Heart left ventricle (tissue), 16 donors: ENCODE data around the gene LRBA. TPM values are rescaled to one million over a fixed set of nuclear protein-coding genes. Genes with fewer than 3 reads are reported as not detected.

ENCODE experiments used
- ATAC-seq, 4 donors: fragments of 200-7000 bp; cut with Tn5 transposase; one replicate each; pipeline ENCODE4 v1.9.1; 2020 to 2022; ENCODE audit warnings: moderate library complexity in 4 of 4, mild to moderate bottlenecking in 3 of 4, moderate number of reproducible peaks in 1 of 4
- DNase-seq, 5 donors: peaks; one replicate each; pipeline ENCODE4 v3.0.0-alpha.2; 2020
- H3K27ac ChIP-seq, 12 donors: fragments of 200-600 bp; sonication (generic) in 4 of 12; one replicate each; pipeline versions ENCODE4 v1.5.0 to v1.8.0; 2016 to 2022; ENCODE audit warnings: mild to moderate bottlenecking in 2 of 12
- H3K27me3 ChIP-seq, 9 donors: fragments of 200-600 bp; sonication (generic) in 2 of 9; one replicate each; pipeline versions ENCODE4 v1.5.1 to v1.8.0; 2016 to 2022; ENCODE audit warnings: mild to moderate bottlenecking in 3 of 9
- H3K36me3 ChIP-seq, 9 donors: fragments of 200-600 bp; sonication (generic) in 2 of 9; one replicate each; pipeline versions ENCODE4 v1.5.0 to v1.8.0; 2018 to 2022; ENCODE audit warnings: mild to moderate bottlenecking in 2 of 9
- H3K4me1 ChIP-seq, 12 donors: fragments of 200-600 bp; sonication (generic) in 4 of 12; one replicate each; pipeline versions ENCODE4 v1.5.0 to v1.8.0; 2016 to 2022; ENCODE audit warnings: mild to moderate bottlenecking in 3 of 12
- H3K4me3 ChIP-seq, 12 donors: fragments of 200-600 bp; sonication (generic) in 4 of 12; one replicate each; pipeline versions ENCODE4 v1.5.0 to v1.8.0; 2017 to 2022; ENCODE audit warnings: mild to moderate bottlenecking in 9 of 12, moderate library complexity in 4 of 12
- H3K9me3 ChIP-seq, 12 donors: fragments of 200-600 bp; sonication (generic) in 4 of 12; one replicate each; pipeline versions ENCODE4 v1.5.0 to v1.8.0; 2016 to 2022; ENCODE audit warnings: mild to moderate bottlenecking in 1 of 12
- POLR2A ChIP-seq, 2 donors: fragments of 450-650 bp; IDR thresholded peaks; one replicate each; pipeline ENCODE4 v1.6.1; 2017; ENCODE audit warnings: antibody characterized with exemption in 2 of 2, mild to moderate bottlenecking in 2 of 2, moderate library complexity in 2 of 2
- WGBS, 4 donors: extraction: QIAGEN DNeasy Blood & Tissue Kit in 2 of 4; methylation state at CpG; one replicate each; pipeline versions ENCODE4 v1.1.5 to v1.1.7; 2013 to 2018; 5-methylcytosine and 5-hydroxymethylcytosine counted together
- intact Hi-C, 10 donors: fragments of 100-400 bp; cut with DNase I; formaldehyde crosslinking; loops; one replicate each; pipeline versions ENCODE4 v1.11.1 to v1.14.2; 2022
- polyA plus RNA-seq, 2 donors: library from polyadenylated mRNA; stranded (reverse); fragments of 200-250 nt; gene quantifications; one replicate each; pipeline ENCODE4 v1.2.3, GENCODE V29; 2013
- total RNA-seq, 9 donors: library from RNA; depleted of rRNA in 2 of 9; stranded (reverse); fragments of >200 nt in 2 of 9; fragmentation: NEBNext Ultra II Directional in 3 of 9; extraction: Animal tissue kit (Norgen Biotek cat#: 25700) in 3 of 9; gene quantifications; one replicate each; pipeline versions ENCODE4 v1.1.0 to v1.2.4, GENCODE V29; 2016 to 2023
- TF ChIP-seq, protein P1 (sequence below), 12 donors: fragments of 200-600 bp; sonication (generic) in 4 of 12; IDR thresholded peaks; one replicate each; pipeline versions ENCODE4 v1.5.0 to v1.8.0; 2018 to 2022; ENCODE audit warnings: antibody characterized with exemption in 12 of 12, mild to moderate bottlenecking in 5 of 12
- donor health status: ischemic (EF 13 %, LVEDD 7.1; RV severe dilation, severe dysfunction).
- donor health status: healthy with polysubstance abuse.
- donor health status: DM: no; HTN: yes; CAD: no.
- donor health status: DM: no; HTN: no; CAD: no.
- donor health status: ischemic (EF 25% LVEDD 6.9; RV normal size, moderate dysfunction).
- donor health status: ischemic (EF 25% LVEDD 5.7; RV mildly dilated, moderate dysfunction).
- donor health status: healthy.
- donor health status: DM: yes; HTN: yes; CAD: no.
- donor health status: ischemic (EF 35%, LVEDD 5.7; RV mildly dilated, moderate dysfunction).
- donor health status: nonischemic (EF 11% LVEDD 7.7; RV severe dilation, severe dysfunction).
- donor health status: DM: yes; HTN: yes; CAD: no.
- donor health status: PGD.
- donor health status: ischemic (EF 29% LVEDD 5.4; RV normal size, mild dysfunction).
- donor health status: nonischemic (EF 23%, LVEDD 6.1; RV moderate dilation, normal function).

LRBA gene
- total and polyA plus RNA-seq, 11 donors, result 6.5 to 35.1 (median 22.6) TPM

DNA sequence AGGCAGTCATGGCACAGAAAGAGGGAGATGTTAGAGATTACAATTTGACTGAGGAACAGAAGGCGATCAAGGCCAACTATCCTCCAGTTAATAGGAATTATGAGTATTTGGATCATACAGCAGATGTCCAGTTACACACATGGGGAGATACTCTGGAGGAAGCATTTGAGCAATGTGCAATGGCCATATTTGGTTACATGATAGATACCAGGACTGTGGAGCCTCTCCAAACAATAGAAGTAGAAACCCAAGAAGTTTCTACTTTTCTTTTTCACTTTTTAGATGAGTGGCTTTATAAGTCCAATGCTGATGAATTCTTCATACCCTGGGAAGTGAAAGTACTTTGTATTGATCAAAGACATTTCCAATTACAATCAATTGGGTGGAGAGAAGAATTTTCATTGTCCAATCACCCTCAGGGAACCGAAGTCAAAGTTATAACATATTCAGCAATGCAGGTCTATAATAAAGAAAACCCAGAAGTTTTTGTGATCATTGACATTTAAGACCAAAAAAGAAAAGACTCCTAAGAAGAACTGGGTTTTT lies 294.0 kb downstream of the LRBA start:
- H3K4me1 ChIP-seq, result peaks cover 0 to 36% (median 12%) of the 10 kb centered on the region in 12 donors
- H3K4me3 ChIP-seq, result no peak overlapping the region
- TF ChIP-seq, protein P1, sequence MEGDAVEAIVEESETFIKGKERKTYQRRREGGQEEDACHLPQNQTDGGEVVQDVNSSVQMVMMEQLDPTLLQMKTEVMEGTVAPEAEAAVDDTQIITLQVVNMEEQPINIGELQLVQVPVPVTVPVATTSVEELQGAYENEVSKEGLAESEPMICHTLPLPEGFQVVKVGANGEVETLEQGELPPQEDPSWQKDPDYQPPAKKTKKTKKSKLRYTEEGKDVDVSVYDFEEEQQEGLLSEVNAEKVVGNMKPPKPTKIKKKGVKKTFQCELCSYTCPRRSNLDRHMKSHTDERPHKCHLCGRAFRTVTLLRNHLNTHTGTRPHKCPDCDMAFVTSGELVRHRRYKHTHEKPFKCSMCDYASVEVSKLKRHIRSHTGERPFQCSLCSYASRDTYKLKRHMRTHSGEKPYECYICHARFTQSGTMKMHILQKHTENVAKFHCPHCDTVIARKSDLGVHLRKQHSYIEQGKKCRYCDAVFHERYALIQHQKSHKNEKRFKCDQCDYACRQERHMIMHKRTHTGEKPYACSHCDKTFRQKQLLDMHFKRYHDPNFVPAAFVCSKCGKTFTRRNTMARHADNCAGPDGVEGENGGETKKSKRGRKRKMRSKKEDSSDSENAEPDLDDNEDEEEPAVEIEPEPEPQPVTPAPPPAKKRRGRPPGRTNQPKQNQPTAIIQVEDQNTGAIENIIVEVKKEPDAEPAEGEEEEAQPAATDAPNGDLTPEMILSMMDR (IDR thresholded peaks at IDR 0.05), result no peak
- TF ChIP-seq POLR2A (IDR thresholded peaks at IDR 0.05), result no peak
- DNase-seq (no peak), ATAC-seq (no peak)
- intact Hi-C loops, result loop anchor here in 5 of 10 donors (5.0 to 10.0 kb wide), 3 partner anchors 61 to 146 kb away; no protein-coding TSS in a partner anchor
- H3K36me3 ChIP-seq, result peaks cover 0 to 4% (median 0%) of the 10 kb centered on the region in 9 donors
- H3K27ac ChIP-seq, result no peak overlapping the region
- peaks cover 0 to 10% (median 2%) of the 10 kb centered on the region in 12 donors for H3K9me3 ChIP-seq
- H3K27me3 ChIP-seq, result no peaks in the 10 kb centered on the region
- WGBS, 4 donors, result 95 to 97% (median 97%) methylated on average over 2 of the region's 2 CpGs

DNA sequence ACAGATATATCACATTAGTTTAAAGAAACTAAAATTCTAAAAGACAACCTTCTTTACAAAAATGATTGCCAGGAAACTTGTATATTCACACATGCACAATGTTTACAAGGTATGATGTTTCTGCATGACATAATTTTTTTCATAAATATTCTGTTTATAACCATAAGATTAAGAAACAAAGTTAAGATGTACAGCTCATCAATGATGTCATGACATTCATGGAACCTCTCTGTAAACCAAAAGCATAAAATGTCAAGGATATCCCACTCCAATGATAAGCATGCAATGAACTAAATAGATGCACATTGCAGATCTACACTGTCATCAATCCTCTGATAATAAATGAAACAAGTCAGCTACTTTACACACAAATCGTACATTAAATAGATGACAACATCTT lies 297.1 kb downstream of the LRBA start:
- Histone ChIP-seq H3K36me3 (no peaks in the 10 kb centered on the region), H3K4me3 (no peak overlapping the region), H3K9me3 (no peaks in the 10 kb centered on the region), H3K27ac (no peak overlapping the region), H3K4me1 (peaks cover 0 to 23% (median 6%) of the 10 kb centered on the region in 12 donors), H3K27me3 (no peaks in the 10 kb centered on the region)
- DNase-seq (no peak), ATAC-seq (no peak)
- intact Hi-C loops, result no loop called here
- 86 to 95% (median 94%) methylated on average over 1 of the region's 1 CpG for WGBS, 4 donors
- no peak for TF ChIP-seq POLR2A (IDR thresholded peaks at IDR 0.05)
- TF ChIP-seq, protein P1 (IDR thresholded peaks at IDR 0.05), result no peak

DNA sequence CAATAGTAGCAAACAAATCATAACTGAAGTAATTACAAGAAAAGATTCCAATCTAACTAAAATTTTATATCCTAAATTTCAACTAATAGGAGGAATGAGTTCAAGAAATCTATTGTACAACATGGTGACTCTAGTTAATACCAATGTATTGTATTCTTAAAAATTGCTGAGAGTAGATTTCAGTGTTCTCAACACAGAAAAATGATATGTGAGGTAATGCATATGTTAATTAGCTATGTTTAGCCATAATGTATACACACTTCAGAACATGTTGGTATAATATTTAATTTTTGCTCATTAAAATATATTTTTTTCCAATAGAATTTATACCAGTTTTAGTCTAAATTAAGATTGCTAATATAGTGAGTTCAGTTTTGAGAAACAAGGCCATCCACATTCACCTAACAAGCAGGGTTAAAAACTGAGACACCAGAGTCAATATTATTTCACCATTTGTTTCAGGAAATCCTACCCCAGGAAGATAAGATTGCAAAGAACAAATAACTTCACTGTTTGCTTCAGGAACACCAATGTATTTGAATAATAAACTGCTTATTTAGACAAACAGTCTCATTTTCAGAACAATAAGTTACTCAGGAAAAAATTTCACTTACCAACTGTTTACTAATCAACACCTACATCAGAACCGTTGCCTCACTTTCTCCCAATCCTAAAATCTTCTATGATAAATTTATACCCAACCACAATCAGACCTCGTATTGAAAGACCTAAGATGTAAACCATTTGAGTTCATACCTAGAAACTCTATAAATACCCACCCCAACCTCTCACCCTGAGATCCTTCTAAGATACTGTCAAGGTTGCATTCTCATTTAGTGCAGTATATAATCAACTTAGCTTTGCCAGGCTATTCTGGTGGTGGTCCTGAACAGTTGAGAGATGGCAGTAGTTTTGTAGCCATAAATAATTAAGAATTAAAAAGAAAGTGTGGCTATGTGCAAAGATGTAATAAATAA lies 300.3 kb downstream of the LRBA start:
- no peak overlapping the region for H3K4me3 ChIP-seq
- no peaks in the 10 kb centered on the region for H3K9me3 ChIP-seq
- no peaks in the 10 kb centered on the region for H3K36me3 ChIP-seq
- ATAC-seq (no peak), DNase-seq (no peak)
- H3K27ac ChIP-seq, result no peak overlapping the region
- WGBS, 4 donors, result 84 to 87% (median 85%) methylated on average over 2 of the region's 2 CpGs
- no peak for TF ChIP-seq POLR2A (IDR thresholded peaks at IDR 0.05)
- intact Hi-C loops, result no loop called here
- no peaks in the 10 kb centered on the region for H3K27me3 ChIP-seq
- H3K4me1 ChIP-seq, result no peaks in the 10 kb centered on the region

DNA sequence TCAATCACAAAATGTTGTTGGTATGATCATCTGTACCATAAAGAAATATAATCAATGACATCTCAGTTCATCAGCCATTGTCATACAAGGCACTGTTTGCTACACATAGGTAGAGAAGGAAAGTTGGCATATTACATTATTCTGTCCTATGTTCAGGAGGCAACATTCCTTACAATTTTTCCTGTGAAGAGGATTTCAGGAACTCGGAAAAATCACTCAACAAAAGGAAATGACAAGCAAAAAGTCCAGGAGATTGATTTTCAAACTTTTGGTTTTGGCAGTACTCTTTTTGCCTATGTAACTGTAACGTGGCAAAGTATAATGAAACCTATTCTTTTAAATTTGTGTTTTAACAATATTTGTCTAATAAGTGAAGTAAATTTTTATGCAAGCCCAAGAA lies 301.8 kb downstream of the LRBA start:
- TF ChIP-seq, protein P1 (IDR thresholded peaks at IDR 0.05), result no peak
- TF ChIP-seq POLR2A (IDR thresholded peaks at IDR 0.05), result no peak
- Histone ChIP-seq H3K36me3 (no peaks in the 10 kb centered on the region), H3K27me3 (no peaks in the 10 kb centered on the region), H3K27ac (no peak overlapping the region), H3K4me3 (no peak overlapping the region), H3K4me1 (no peaks in the 10 kb centered on the region), H3K9me3 (no peaks in the 10 kb centered on the region)
- ATAC-seq (no peak), DNase-seq (no peak)
- 75 to 83% (median 79%) methylated on average over 2 of the region's 2 CpGs for WGBS, 4 donors
- intact Hi-C loops, result no loop called here
